NCI-H524 (cell line): ENCODE measurements around the gene GFY.
A peak's percentile ranks its signal among the peaks of the same experiment; 100 is the strongest.

Source experiments
- DNase-seq, 2 experiments: peaks; one replicate each; lab custom pipeline; 2025; lab: John Stamatoyannopoulos, UW

GFY gene

DNA sequence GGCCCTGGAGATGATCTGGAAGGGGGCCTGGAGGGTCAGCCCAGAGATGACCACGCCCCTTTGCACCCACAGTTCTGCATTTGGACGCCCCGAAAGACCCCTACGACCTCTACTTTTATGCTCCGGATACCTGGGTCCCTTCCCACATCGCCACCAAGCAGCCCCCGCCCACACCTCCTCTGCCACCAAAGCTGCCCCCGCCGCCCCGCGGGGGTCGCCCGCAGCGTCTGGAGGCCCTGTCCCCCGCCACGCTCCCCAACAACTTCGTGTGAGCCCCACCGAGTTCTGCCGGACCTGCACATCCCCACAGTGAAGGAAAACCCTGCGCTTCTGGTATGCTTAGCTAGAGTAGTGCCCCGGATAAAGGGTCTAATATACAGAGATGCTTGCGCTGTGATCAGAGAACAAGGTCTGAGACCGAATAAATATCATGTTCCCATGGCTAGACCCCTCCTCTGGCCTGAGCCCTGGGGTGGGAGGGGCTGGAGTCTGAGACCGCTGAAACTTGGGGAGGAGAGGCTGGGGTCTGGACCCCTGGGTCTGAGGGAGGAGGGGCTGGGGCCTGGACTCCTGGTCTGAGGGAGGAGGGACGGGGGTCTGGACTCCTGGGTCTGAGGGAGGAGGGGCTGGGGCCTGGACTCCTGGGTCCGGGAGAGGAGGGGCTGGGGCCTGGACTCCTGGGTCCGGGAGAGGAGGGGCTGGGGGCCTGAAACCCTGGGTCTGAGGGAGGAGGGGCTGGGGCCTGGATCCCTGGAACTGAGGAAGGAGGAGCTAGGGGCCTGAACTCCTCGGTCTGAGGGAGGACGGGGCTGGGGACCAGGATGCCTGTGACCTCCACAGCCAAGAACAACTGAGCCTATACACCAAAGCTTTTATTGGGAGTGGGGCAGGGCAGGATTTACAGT is 3.6 kb downstream of the GFY start:
- DNase-seq, result no peak

GRCh38 chr19:49430172-49430677 is 5.0 kb downstream of the GFY start:
- DNase-seq, result no peak

GRCh38 chr19:49430678-49431329 is 5.6 kb downstream of the GFY start:
- DNase-seq, result no peak

GRCh38 chr19:49431330-49431749 is 6.2 kb downstream of the GFY start:
- DNase-seq, result no peak

DNA sequence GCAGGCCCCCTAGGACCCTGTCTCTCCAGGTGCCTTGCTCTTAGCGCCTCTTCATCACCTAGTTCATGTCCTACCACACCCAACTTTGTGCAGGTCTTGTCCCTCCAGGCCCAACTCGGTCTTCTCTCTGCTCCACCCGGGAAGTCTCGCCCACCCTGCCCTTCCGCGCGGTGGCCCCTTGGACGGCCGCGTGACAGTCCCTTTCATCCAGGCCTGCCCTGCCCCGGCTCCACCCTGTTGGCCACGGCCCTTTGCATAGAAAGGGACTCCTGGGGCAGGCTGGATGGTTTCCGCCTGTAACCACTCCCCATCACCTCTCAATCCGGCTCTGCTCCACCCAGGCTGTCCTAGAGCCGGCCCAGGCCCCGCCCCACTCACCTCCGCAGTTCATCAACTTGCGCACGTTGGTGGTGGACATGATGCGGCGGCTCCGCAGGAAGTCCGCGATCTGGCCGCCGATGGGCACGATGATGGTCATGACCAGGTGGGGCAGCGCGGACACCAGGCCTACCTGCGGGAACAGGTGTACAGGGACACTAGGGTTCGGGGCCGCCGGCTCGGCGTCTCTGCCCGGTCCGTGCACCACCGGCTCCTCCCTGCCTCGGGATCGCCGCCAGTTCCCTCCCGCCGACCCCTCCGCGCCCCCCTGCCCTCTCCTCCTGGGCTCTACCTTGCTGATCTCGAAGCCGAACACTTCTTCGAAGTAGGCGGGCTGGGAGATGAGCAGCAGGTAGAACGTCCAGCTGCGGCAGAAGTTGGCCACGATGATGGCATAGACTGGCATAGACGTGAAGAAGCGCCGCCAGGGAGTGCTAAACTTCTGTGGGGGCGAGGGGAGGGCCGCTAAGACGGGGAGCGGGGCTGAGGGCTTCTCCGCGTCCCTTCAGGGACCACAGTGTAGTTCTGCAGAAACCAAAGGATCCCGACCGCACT is 7.2 kb downstream of the GFY start:
- DNase-seq, result no peak

GRCh38 chr19:49433240-49433901 is 8.2 kb downstream of the GFY start:
- DNase-seq, result no peak

- DNase-seq, result no peak
Measured at GRCh38 chr19:49434907-49435583, 9.9 kb downstream of the GFY start.

DNA sequence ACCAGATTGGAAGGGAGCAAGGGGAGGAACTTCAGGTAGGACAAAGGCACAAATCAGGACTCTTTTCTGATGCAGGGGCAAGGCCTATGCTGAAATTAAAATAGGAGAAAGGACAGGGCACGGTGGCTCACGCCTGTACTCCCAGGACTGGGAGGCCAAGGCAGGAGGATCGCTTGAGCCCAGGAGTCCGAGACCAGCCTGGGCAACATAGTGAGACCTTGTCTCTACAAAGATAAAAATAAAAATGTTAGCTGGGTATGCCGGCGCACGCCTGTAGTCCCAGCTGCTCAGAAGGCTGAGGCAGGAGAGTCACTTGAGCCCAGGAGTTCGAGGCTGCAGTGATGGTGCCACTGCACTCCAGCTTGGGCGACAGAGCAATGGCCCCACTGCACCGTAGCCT is 10.5 kb downstream of the GFY start:
- no peak for DNase-seq

GRCh38 chr19:49436381-49437017 is 11.3 kb downstream of the GFY start:
- DNase-seq, result no peak

GRCh38 chr19:49437231-49437630 is 12.0 kb downstream of the GFY start:
- peak; percentile 99 for DNase-seq

DNA sequence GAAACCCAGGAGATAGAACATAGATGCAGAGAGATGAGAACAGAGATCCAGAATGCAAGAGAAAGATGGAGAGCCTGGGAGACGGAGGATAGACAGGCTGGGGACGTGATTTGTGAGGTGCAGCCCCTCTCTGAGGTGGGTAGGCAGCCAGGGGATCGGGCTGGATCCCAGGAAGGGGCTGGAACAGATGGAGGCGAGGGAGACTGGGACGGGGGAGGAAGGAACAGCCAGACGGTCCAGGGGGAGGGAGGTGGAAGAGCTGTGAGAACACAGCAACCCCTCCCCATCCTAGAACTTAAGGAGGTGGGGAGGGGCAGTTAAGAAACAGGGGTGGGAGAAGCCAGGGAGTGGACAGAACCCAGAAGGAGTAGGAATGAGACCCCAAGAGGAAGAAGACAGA is 13.1 kb downstream of the GFY start:
- peak; percentile 89 to 93 for DNase-seq

GRCh38 chr19:49439836-49440235 is 14.6 kb downstream of the GFY start:
- no peak for DNase-seq

- DNase-seq, result peak in 1 of 2 experiments; percentile 48
Measured at GRCh38 chr19:49440439-49441209, 15.4 kb downstream of the GFY start.

- peak; percentile 75 to 86 for DNase-seq
Measured at GRCh38 chr19:49441210-49441959, 16.2 kb downstream of the GFY start, which contains the start of gene SLC17A7. Gene SLC17A7, minus strand, starts transcription at chr19:49441527. Its CDS starts 148 bp downstream, at chr19:49441379.

- DNase-seq, result peak in 1 of 2 experiments; percentile 48
Measured at GRCh38 chr19:49441960-49442350, 16.8 kb downstream of the GFY start.

DNA sequence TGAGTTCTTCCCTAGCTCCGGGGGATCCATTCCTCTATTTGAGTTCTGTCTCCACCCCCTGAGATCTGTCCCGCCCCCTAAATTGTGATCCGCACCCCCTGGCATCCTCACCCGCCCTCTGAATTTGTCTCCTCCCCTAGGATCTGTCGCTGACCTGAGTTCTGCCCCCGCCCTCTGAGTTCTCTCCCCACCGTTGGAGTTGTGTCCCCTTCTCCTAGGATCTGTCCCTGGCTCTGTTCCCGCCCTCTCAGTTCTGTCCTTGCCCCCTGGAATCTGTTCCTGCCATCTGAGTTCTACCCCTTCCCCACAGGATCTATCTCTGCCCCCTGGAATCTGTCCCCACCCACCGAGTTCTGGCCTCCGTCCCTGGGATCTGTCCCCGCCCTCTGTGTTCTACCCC is 17.2 kb downstream of the GFY start:
- DNase-seq, result peak; percentile 78 to 79

DNA sequence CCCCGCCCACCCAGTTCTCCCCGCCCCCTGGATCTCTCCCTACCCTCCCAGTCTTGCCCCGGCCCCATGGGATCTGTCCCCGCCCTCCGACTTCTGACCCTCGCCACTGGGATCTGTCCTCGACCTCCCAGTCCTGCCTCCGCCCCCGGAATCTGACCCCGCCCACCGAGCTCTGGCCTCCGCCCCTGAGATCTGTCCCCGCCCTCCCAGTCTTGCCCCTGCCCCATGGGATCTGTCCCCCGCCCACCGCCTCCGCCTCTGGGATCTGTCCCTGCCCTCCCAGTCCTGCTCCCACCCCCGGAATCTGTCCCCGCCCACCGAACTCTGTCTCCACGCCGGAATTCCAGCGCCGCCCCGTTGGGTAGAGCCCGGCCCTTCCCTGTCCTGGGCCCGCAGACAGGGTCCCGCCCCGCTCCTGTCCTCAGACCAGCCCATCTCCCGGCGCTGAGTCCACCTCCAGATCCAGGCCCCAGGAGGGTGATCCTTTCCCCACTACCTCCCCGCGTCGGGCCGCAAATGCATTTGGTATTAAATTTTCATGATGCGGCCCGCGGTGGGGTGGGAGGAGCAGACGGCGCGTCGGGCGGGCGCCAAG is 17.7 kb downstream of the GFY start:
- peak; percentile 90 to 92 for DNase-seq
